Measurements from ENCODE around the gene MDP1. TPM values are rescaled to one million over a fixed set of nuclear protein-coding genes. Genes with fewer than 3 reads are reported as not detected.
A peak's percentile ranks its signal among the peaks of the same experiment; 100 is the strongest.
"Not testable (repeated sequence)": the region's sequence is repeated elsewhere in the genome, so short reads cannot be mapped to it uniquely, and the experiment has no call there.

MDP1 gene
- total RNA-seq, 1 donor from 2014 or later, result 18.4 TPM

GRCh38 chr14:24228902-24229301 is 13.0 kb upstream of the MDP1 start:
- H3K27ac Mint-ChIP-seq, result peak overlapping the region; percentile 16
- H3K4me1 Mint-ChIP-seq, result peaks cover 19% of the 10 kb centered on the region
- peaks cover 8% of the 10 kb centered on the region for H3K36me3 Mint-ChIP-seq
- H3K9me3 Mint-ChIP-seq, result no peaks in the 10 kb centered on the region
- H3K4me3 Mint-ChIP-seq, result no peak overlapping the region
- DNase-seq (ENCODE audit: low spot score in 2 of 2, unreplicated experiment in 2 of 2), result no peak
- H3K27me3 Mint-ChIP-seq (ENCODE audit: low read depth), result no peaks in the 10 kb centered on the region
- no peak for TF ChIP-seq CTCF (IDR thresholded peaks at IDR 0.05; ENCODE audit: unreplicated experiment)

GRCh38 chr14:24226473-24226872 is 10.6 kb upstream of the MDP1 start:
- no peak overlapping the region for H3K4me3 Mint-ChIP-seq
- no peaks in the 10 kb centered on the region for H3K27me3 Mint-ChIP-seq (ENCODE audit: low read depth)
- no peak for TF ChIP-seq CTCF (IDR thresholded peaks at IDR 0.05; ENCODE audit: unreplicated experiment)
- no peak for DNase-seq (ENCODE audit: low spot score in 2 of 2, unreplicated experiment in 2 of 2)
- no peak overlapping the region for H3K27ac Mint-ChIP-seq
- peaks cover 8% of the 10 kb centered on the region for H3K36me3 Mint-ChIP-seq
- H3K4me1 Mint-ChIP-seq, result peaks cover 6% of the 10 kb centered on the region
- no peaks in the 10 kb centered on the region for H3K9me3 Mint-ChIP-seq

- no peak for TF ChIP-seq CTCF (IDR thresholded peaks at IDR 0.05; ENCODE audit: unreplicated experiment)
- H3K36me3 Mint-ChIP-seq, result peaks cover 8% of the 10 kb centered on the region
- DNase-seq (ENCODE audit: low spot score in 2 of 2, unreplicated experiment in 2 of 2), result no peak
- H3K9me3 Mint-ChIP-seq, result no peaks in the 10 kb centered on the region
- H3K27ac Mint-ChIP-seq, result no peak overlapping the region
- H3K27me3 Mint-ChIP-seq (ENCODE audit: low read depth), result no peaks in the 10 kb centered on the region
- no peak overlapping the region for H3K4me3 Mint-ChIP-seq
- no peaks in the 10 kb centered on the region for H3K4me1 Mint-ChIP-seq
Measured at GRCh38 chr14:24224618-24225071, 8.8 kb upstream of the MDP1 start.

- H3K27me3 Mint-ChIP-seq (ENCODE audit: low read depth); H3K36me3 Mint-ChIP-seq; H3K27ac Mint-ChIP-seq; H3K4me3 Mint-ChIP-seq; DNase-seq (ENCODE audit: low spot score in 2 of 2, unreplicated experiment in 2 of 2); H3K9me3 Mint-ChIP-seq; H3K4me1 Mint-ChIP-seq: not testable (repeated sequence)
Measured at GRCh38 chr14:24222987-24223386, 7.1 kb upstream of the MDP1 start.

- peaks cover 12% of the 10 kb centered on the region for H3K4me1 Mint-ChIP-seq
- DNase-seq (ENCODE audit: low spot score in 2 of 2, unreplicated experiment in 2 of 2), result no peak
- H3K9me3 Mint-ChIP-seq, result no peaks in the 10 kb centered on the region
- no peak for TF ChIP-seq CTCF (IDR thresholded peaks at IDR 0.05; ENCODE audit: unreplicated experiment)
- H3K4me3 Mint-ChIP-seq, result no peak overlapping the region
- no peak overlapping the region for H3K27ac Mint-ChIP-seq
- H3K36me3 Mint-ChIP-seq, result peaks cover 5% of the 10 kb centered on the region
- no peaks in the 10 kb centered on the region for H3K27me3 Mint-ChIP-seq (ENCODE audit: low read depth)
Measured at GRCh38 chr14:24219521-24219920, 3.7 kb upstream of the MDP1 start.

GRCh38 chr14:24219080-24219479 is 3.2 kb upstream of the MDP1 start:
- Mint-ChIP-seq H3K4me3 (no peak overlapping the region), H3K27me3 (ENCODE audit: low read depth) (no peaks in the 10 kb centered on the region), H3K27ac (no peak overlapping the region), H3K36me3 (peaks cover 3% of the 10 kb centered on the region), H3K9me3 (no peaks in the 10 kb centered on the region), H3K4me1 (peaks cover 17% of the 10 kb centered on the region)
- TF ChIP-seq CTCF (IDR thresholded peaks at IDR 0.05; ENCODE audit: unreplicated experiment), result no peak
- DNase-seq (ENCODE audit: low spot score in 2 of 2, unreplicated experiment in 2 of 2), result no peak

GRCh38 chr14:24216876-24217275 is 1.0 kb upstream of the MDP1 start:
- H3K27ac Mint-ChIP-seq, result peak overlapping the region; percentile 32
- H3K4me1 Mint-ChIP-seq, result peaks cover 30% of the 10 kb centered on the region
- H3K27me3 Mint-ChIP-seq (ENCODE audit: low read depth); H3K4me3 Mint-ChIP-seq; H3K36me3 Mint-ChIP-seq; DNase-seq (ENCODE audit: low spot score in 2 of 2, unreplicated experiment in 2 of 2); H3K9me3 Mint-ChIP-seq: not testable (repeated sequence)
